Measurements from ENCODE around the gene FAM184A. TPM values are rescaled to one million over a fixed set of nuclear protein-coding genes. Genes with fewer than 3 reads are reported as not detected.

The FAM184A gene
- total and polyA plus RNA-seq, 9 of the 15 experiments (the other 6 are each of a cell fraction or from before 2014, with no cell fraction given): 6.4 to 18.7 (median 13.1) TPM

DNA sequence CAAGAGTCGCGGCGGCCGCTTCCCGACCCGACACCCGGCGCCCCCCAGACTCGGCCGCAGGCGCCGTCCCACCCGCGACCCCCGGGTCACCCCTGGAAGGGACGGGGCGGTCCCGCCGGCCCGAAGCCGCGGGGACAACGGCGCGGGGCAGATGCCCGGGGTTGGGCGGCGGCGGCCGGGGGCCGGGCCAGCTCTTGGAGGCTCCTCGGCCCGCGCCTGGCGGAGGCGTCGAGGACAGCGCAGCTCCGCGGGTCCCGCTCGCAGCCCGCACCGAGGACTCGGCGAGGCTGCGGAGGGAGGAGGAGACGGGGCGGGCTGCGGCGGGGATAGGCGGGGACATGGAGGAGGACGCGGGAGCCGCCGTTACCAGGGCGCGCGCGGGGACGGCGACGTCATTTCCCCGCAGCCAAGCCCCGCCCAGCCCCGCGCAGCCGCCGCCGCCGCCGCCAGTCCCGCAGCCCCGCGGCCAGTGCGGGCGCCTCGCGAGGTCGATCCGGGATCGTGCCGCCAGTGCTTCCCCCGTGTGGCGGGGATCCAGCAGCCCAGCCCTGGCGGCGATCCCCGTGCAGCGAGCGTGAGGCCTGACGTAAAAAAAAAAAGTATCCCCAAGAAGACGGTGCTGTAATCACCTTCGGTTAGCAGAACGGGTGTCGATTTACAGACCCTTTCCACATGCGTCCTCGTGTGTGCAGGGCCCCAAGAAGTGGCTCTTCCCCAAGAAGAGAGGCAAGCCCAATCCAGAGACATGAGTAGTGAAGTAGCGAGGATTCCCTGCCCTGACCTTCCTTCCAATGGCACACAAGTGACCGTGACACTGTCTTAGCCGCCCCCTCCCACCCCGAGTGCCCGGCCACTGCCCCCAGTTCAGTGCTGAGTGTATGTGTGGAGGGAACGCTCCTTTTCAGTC lies at the start of gene FAM184A (continued):
- TF ChIP-seq, protein P1, sequence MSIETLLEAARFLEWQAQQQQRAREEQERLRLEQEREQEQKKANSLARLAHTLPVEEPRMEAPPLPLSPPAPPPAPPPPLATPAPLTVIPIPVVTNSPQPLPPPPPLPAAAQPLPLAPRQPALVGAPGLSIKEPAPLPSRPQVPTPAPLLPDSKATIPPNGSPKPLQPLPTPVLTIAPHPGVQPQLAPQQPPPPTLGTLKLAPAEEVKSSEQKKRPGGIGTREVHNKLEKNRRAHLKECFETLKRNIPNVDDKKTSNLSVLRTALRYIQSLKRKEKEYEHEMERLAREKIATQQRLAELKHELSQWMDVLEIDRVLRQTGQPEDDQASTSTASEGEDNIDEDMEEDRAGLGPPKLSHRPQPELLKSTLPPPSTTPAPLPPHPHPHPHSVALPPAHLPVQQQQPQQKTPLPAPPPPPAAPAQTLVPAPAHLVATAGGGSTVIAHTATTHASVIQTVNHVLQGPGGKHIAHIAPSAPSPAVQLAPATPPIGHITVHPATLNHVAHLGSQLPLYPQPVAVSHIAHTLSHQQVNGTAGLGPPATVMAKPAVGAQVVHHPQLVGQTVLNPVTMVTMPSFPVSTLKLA (conservative IDR thresholded peaks at IDR 0.05): peak in 1 of 2 experiments; percentile 53; a peak in 2 of 4 replicates
- peak; percentile 56 for TF ChIP-seq SMAD4 (CRISPR knock-in tag; conservative IDR thresholded peaks at IDR 0.05)
- TF ChIP-seq ZNF133 (CRISPR knock-in tag; IDR thresholded peaks at IDR 0.05): no peak
- TF ChIP-seq KLF6 (CRISPR knock-in tag; IDR thresholded peaks at IDR 0.05; ENCODE audit: borderline replicate concordance): no peak
- 0 out of 4 replicates have a peak, but pooled peaks of 1 of the 2 experiments have one; percentile 19 for TF ChIP-seq SRF (CRISPR knock-in tag; IDR thresholded peaks at IDR 0.05)
- peak in 1 of 2 experiments; percentile 66; a peak in 2 of 4 replicates for TF ChIP-seq HDAC1 (IDR thresholded peaks at IDR 0.05)
- TF ChIP-seq ZNF431 (CRISPR knock-in tag; IDR thresholded peaks at IDR 0.05): peak; percentile 46; the same call in 1 of the 2 replicates
- TF ChIP-seq SIN3A (IDR thresholded peaks at IDR 0.05; ENCODE audit: borderline replicate concordance in 2 of 2, control insufficient read depth in 1 of 2, low read depth in 2 of 2, low read length in 2 of 2): no peak
- TF ChIP-seq, protein P2, sequence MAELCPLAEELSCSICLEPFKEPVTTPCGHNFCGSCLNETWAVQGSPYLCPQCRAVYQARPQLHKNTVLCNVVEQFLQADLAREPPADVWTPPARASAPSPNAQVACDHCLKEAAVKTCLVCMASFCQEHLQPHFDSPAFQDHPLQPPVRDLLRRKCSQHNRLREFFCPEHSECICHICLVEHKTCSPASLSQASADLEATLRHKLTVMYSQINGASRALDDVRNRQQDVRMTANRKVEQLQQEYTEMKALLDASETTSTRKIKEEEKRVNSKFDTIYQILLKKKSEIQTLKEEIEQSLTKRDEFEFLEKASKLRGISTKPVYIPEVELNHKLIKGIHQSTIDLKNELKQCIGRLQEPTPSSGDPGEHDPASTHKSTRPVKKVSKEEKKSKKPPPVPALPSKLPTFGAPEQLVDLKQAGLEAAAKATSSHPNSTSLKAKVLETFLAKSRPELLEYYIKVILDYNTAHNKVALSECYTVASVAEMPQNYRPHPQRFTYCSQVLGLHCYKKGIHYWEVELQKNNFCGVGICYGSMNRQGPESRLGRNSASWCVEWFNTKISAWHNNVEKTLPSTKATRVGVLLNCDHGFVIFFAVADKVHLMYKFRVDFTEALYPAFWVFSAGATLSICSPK (IDR thresholded peaks at IDR 0.05; ENCODE audit: borderline replicate concordance): no peak
- no peak for TF ChIP-seq ZNF444 (CRISPR knock-in tag; IDR thresholded peaks at IDR 0.05)
- TF ChIP-seq, protein P3, sequence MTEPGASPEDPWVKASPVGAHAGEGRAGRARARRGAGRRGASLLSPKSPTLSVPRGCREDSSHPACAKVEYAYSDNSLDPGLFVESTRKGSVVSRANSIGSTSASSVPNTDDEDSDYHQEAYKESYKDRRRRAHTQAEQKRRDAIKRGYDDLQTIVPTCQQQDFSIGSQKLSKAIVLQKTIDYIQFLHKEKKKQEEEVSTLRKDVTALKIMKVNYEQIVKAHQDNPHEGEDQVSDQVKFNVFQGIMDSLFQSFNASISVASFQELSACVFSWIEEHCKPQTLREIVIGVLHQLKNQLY (CRISPR knock-in tag; conservative IDR thresholded peaks at IDR 0.05): no peak
- TF ChIP-seq, protein P4, sequence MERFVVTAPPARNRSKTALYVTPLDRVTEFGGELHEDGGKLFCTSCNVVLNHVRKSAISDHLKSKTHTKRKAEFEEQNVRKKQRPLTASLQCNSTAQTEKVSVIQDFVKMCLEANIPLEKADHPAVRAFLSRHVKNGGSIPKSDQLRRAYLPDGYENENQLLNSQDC (CRISPR knock-in tag; IDR thresholded peaks at IDR 0.05): no peak
- TF ChIP-seq RCOR1 (IDR thresholded peaks at IDR 0.05; ENCODE audit: borderline replicate concordance in 1 of 2, low read depth in 2 of 2, low read length in 2 of 2): peak in 1 of 2 experiments; percentile 36; a peak in 2 of 4 replicates
- TF ChIP-seq FOXK2 (conservative IDR thresholded peaks at IDR 0.05 in 1 of 2, IDR thresholded peaks at IDR 0.05 in 1 of 2; ENCODE audit: low read depth in 2 of 2): no peak
- TF ChIP-seq, protein P5, sequence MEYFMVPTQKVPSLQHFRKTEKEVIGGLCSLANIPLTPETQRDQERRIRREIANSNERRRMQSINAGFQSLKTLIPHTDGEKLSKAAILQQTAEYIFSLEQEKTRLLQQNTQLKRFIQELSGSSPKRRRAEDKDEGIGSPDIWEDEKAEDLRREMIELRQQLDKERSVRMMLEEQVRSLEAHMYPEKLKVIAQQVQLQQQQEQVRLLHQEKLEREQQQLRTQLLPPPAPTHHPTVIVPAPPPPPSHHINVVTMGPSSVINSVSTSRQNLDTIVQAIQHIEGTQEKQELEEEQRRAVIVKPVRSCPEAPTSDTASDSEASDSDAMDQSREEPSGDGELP (CRISPR knock-in tag; IDR thresholded peaks at IDR 0.05; ENCODE audit: borderline replicate concordance): peak; percentile 80

Data from K562 (cell line).